ENCODE measurements around the gene MLKL.
A peak's percentile ranks its signal among the peaks of the same experiment; 100 is the strongest.

The MLKL gene

DNA sequence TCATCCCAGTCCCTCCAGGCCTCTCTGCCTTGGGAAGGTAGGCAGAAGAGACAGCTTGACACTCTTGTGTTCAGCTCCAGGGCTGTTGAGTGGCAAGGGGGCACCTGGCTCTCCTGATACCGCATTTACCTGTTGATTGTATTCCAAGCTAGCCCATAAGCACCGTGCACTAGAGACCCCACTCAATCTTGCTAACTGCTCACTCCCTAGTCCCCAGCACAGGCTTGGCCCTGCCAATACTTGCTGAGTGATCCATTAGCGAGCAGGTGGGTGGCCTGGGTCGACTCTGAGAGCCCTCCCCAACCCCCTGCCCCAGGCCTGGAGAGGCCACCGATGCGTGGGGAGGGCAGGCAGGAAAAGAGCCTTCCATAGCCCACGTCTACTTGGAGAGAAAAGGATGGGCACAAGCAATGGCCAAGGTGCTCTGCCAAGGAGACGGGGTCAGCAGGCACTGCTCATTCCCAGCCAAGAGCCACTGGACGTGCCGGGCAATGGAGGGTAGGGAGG is 44.5 kb upstream of the MLKL start:
- no peaks in the 10 kb centered on the region for H3K36me3 ChIP-seq
- H3K4me1 ChIP-seq, result no peaks in the 10 kb centered on the region

DNA sequence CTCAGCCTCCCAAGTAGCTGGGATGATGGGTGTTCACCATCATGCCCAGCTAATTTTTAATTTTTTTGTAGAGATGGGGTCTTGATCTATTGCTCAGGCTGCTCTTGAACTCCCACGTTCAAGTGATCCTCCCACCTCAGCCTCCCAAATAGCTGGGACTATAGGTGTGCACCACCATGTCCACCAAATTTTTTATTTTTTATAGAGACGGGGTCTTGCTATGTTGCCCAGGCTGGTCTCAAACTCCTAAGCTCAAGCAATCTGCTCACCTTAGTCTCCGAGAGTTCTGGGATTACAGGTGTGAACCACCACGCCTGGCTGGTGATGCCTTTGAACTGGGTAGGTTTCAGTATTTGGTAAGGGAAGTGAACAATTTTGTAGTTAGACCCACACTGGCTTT is 43.9 kb upstream of the MLKL start:
- TF ChIP-seq, protein P1, sequence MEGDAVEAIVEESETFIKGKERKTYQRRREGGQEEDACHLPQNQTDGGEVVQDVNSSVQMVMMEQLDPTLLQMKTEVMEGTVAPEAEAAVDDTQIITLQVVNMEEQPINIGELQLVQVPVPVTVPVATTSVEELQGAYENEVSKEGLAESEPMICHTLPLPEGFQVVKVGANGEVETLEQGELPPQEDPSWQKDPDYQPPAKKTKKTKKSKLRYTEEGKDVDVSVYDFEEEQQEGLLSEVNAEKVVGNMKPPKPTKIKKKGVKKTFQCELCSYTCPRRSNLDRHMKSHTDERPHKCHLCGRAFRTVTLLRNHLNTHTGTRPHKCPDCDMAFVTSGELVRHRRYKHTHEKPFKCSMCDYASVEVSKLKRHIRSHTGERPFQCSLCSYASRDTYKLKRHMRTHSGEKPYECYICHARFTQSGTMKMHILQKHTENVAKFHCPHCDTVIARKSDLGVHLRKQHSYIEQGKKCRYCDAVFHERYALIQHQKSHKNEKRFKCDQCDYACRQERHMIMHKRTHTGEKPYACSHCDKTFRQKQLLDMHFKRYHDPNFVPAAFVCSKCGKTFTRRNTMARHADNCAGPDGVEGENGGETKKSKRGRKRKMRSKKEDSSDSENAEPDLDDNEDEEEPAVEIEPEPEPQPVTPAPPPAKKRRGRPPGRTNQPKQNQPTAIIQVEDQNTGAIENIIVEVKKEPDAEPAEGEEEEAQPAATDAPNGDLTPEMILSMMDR (IDR thresholded peaks at IDR 0.05; ENCODE audit: low read depth, low read length), result no peak

More for the DNA sequence above, 44.5 kb upstream of the MLKL start:
- H3K4me3 ChIP-seq (ENCODE audit: low read depth, low read length), result no peak overlapping the region
- TF ChIP-seq, protein P1 (IDR thresholded peaks at IDR 0.05; ENCODE audit: low read depth, low read length), result no peak
- no peaks in the 10 kb centered on the region for H3K27me3 ChIP-seq
- no peak for DNase-seq
- H3K9me3 ChIP-seq, result no peaks in the 10 kb centered on the region

DNA sequence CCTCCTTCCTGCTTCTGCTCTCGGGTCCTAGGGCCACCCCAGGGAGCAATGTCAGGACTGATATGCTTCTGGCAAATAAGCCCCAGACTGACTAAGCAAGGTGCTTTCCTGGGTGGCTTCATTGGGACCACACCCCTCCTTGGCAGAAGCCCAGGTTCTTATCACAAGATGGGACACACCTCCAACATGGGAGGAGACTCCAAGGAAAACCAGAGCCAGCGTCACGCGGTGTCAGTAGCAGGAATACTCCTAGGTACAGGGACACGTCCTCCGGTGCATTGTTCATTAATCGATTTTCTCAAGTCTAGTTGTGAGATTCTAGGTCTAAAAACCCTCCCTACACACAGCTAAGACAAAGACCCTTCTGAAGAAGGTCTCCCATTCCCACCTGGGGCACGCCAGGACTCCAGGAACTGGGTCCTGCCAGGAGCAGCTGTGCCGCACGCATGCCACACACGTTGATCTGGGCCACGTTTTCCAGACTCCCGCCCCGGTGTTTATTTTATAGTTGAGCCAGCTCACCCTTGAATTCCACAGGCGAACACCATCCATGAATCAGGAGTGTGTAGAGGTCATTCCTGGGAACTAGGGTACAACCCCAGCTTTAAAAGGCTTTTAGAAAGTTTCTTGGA is 43.1 kb upstream of the MLKL start:
- Histone ChIP-seq H3K4me3 (ENCODE audit: low read depth, low read length) (peak overlapping the region; percentile 15), H3K36me3 (no peaks in the 10 kb centered on the region), H3K9me3 (no peaks in the 10 kb centered on the region), H3K27me3 (no peaks in the 10 kb centered on the region), H3K4me1 (no peaks in the 10 kb centered on the region)
- TF ChIP-seq, protein P1 (IDR thresholded peaks at IDR 0.05; ENCODE audit: low read depth, low read length), result no peak
- DNase-seq, result peak; percentile 50

More for the DNA sequence above, 43.9 kb upstream of the MLKL start:
- H3K4me3 ChIP-seq (ENCODE audit: low read depth, low read length), result no peak overlapping the region
- no peaks in the 10 kb centered on the region for H3K9me3 ChIP-seq
- no peak for DNase-seq
- no peaks in the 10 kb centered on the region for H3K36me3 ChIP-seq
- no peaks in the 10 kb centered on the region for H3K27me3 ChIP-seq
- H3K4me1 ChIP-seq, result no peaks in the 10 kb centered on the region

DNA sequence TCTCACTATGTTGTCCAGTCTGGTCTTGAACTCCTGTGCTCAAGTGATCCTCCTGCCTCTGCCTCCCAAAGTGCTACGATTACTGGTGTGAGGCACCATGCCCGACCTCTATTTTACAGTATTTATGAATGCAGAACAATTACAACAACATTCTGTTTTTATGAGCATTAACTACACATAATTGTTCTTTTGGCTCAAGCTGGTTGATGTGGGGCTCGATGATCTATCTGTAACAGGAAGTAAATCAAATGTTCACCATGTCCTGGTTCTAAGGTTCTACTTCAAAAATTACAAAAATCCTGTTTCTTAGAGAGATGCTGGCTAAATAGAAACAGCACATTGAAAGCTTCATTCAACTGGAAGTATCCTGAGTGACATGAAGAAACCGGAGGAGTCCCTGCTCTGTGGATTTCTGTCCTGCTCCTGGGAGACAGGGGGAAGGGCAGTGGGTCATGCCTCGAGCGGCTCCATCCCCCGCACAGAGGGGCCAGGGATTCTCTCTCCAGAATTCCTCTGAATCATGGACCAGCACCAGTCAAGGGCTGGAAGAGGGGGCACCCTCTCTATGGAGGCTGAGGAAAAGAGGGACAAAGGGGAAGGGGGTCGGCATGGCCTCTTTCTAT is 42.5 kb upstream of the MLKL start:
- Histone ChIP-seq H3K36me3 (no peaks in the 10 kb centered on the region), H3K9me3 (no peaks in the 10 kb centered on the region), H3K4me3 (ENCODE audit: low read depth, low read length) (peak overlapping the region; percentile 15), H3K27me3 (no peaks in the 10 kb centered on the region), H3K4me1 (no peaks in the 10 kb centered on the region)
- no peak for DNase-seq
- TF ChIP-seq, protein P1 (IDR thresholded peaks at IDR 0.05; ENCODE audit: low read depth, low read length), result no peak

DNA sequence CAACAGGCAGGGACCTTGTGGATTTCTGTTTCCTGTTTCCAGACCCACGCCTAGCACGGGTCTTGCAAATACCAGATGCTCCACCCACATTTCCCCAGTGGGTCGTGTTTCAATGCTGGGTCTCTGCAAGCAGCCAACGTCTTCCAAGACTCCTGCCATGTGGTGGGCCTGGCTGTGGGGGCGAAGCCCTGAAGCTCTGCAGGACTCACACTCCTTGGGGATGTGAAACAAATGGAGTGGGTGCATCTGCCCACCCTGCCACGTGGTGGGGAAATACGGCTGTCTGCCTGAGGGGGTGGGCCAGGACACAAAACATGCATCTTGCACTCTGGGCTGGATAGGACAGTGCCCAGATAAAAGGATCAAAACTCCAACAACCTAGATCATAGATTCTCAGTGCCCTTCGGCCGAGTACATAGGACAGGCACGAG is 41.4 kb upstream of the MLKL start:
- TF ChIP-seq, protein P1 (IDR thresholded peaks at IDR 0.05; ENCODE audit: low read depth, low read length), result no peak
- no peak for DNase-seq
- no peaks in the 10 kb centered on the region for H3K27me3 ChIP-seq
- H3K9me3 ChIP-seq, result no peaks in the 10 kb centered on the region
- H3K4me3 ChIP-seq (ENCODE audit: low read depth, low read length), result no peak overlapping the region
- no peaks in the 10 kb centered on the region for H3K4me1 ChIP-seq
- no peaks in the 10 kb centered on the region for H3K36me3 ChIP-seq

DNA sequence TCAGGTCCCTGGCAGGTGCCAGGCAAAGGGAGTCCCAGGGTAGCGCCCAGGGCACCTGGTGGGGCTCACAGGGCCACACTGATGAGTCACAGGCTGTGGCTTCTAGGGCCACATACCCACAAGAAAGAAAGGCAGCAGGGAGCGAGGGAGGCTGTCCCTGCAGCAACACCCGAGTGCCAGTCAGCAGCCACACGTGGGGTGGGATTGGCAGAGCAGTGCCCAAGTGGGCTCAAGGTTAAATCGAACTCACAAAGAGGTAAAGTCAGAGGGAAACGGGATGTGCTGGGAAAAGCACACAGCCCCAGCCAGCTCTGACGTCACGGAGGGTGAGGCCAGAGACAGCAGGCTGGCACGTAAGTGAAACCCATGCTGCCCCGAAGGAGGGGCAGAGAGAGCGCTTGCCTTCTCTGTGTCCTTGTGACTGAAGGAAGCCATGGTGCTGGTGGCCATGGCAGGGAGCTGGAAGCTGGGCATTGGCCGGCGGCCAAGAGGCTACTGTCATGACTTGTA is 40.2 kb upstream of the MLKL start:
- Histone ChIP-seq H3K4me3 (ENCODE audit: low read depth, low read length) (no peak overlapping the region), H3K9me3 (no peaks in the 10 kb centered on the region), H3K36me3 (no peaks in the 10 kb centered on the region), H3K27me3 (no peaks in the 10 kb centered on the region), H3K4me1 (no peaks in the 10 kb centered on the region)
- DNase-seq, result no peak
- TF ChIP-seq, protein P1 (IDR thresholded peaks at IDR 0.05; ENCODE audit: low read depth, low read length), result no peak
